Mesothelial cell of epicardium (in vitro differentiated cells): Measurements from ENCODE around the gene FMNL1. TPM values are rescaled to one million over a fixed set of nuclear protein-coding genes. Genes with fewer than 3 reads are reported as not detected.

Experiments
- DNase-seq, 2 experiments: peaks; one replicate each; pipeline ENCODE4 v3.0.0; 2021; ENCODE audit warnings: low spot score in 2 of 2; ENCODE audit not compliant: unreplicated experiment in 2 of 2
- H3K27ac Mint-ChIP-seq: 2 replicates; pipeline ENCODE4 v1.8.0; 2021; ENCODE audit warnings: mixed read lengths
- H3K27me3 Mint-ChIP-seq: 2 replicates; pipeline ENCODE4 v1.8.0; 2021; ENCODE audit warnings: low read depth, mixed read lengths
- H3K36me3 Mint-ChIP-seq: 2 replicates; pipeline ENCODE4 v1.8.0; 2021; ENCODE audit warnings: mixed read lengths
- H3K4me1 Mint-ChIP-seq: 2 replicates; pipeline ENCODE4 v1.8.0; 2021; ENCODE audit warnings: mixed read lengths
- H3K4me3 Mint-ChIP-seq: 2 replicates; pipeline ENCODE4 v1.8.0; 2021; ENCODE audit warnings: mild to moderate bottlenecking, moderate library complexity, mixed read lengths
- H3K9me3 Mint-ChIP-seq: 2 replicates; pipeline ENCODE4 v1.8.0; 2021; ENCODE audit warnings: mixed read lengths
- total RNA-seq: library from RNA; stranded (reverse); gene quantifications from 3 replicates; pipeline ENCODE4 v1.2.1, GENCODE V29; 2021
- TF ChIP-seq, protein P1 (sequence below): fragments of 200-600 bp; sonication (generic); IDR thresholded peaks from one replicate; pipeline ENCODE4 v1.5.0; 2021; ENCODE audit warnings: antibody characterized with exemption; ENCODE audit not compliant: unreplicated experiment

Gene FMNL1
- total RNA-seq, 1 donor from 2014 or later: 3.7 TPM

DNA sequence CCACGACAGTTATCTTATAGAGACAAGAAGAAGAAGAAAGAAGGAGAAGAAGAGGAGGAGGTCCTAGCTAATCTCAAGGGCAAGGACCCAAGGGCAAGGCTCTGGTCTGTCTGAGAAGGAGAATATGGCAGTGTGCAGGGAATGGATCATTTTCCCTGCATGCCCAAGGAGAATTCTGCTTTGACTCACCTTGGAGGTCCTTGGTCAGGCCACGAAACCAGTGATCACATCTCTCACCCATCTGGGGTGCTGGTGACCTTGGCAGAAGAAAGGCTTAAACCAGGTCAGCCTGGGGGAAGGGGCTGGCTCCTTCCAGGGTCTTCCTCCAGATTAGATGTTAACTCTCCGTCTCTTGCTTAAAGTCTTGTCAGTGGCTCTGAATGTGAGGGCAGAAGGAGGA, 1.6 kb upstream of the FMNL1 start:
- peak overlapping the region; percentile 56 for H3K4me3 Mint-ChIP-seq
- no peaks in the 10 kb centered on the region for H3K9me3 Mint-ChIP-seq
- DNase-seq: no peak
- no peaks in the 10 kb centered on the region for H3K36me3 Mint-ChIP-seq
- peaks cover 61% of the 10 kb centered on the region for H3K27me3 Mint-ChIP-seq
- no peak overlapping the region for H3K27ac Mint-ChIP-seq
- TF ChIP-seq, protein P1, sequence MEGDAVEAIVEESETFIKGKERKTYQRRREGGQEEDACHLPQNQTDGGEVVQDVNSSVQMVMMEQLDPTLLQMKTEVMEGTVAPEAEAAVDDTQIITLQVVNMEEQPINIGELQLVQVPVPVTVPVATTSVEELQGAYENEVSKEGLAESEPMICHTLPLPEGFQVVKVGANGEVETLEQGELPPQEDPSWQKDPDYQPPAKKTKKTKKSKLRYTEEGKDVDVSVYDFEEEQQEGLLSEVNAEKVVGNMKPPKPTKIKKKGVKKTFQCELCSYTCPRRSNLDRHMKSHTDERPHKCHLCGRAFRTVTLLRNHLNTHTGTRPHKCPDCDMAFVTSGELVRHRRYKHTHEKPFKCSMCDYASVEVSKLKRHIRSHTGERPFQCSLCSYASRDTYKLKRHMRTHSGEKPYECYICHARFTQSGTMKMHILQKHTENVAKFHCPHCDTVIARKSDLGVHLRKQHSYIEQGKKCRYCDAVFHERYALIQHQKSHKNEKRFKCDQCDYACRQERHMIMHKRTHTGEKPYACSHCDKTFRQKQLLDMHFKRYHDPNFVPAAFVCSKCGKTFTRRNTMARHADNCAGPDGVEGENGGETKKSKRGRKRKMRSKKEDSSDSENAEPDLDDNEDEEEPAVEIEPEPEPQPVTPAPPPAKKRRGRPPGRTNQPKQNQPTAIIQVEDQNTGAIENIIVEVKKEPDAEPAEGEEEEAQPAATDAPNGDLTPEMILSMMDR: no peak
- H3K4me1 Mint-ChIP-seq: peaks cover 6% of the 10 kb centered on the region

DNA sequence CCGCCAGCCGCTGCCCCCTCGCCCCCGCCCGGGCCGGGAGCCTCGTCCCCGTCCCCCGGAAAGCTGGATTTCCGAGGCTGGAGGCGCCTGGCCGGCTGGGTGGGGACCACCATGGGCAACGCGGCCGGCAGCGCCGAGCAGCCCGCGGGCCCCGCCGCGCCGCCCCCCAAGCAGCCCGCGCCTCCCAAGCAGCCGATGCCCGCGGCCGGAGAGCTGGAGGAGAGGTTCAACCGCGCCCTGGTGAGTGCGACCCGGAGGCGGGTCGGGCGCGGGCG, 266 bp downstream of the FMNL1 start:
- peaks cover 67% of the 10 kb centered on the region for H3K27me3 Mint-ChIP-seq
- no peaks in the 10 kb centered on the region for H3K9me3 Mint-ChIP-seq
- no peak overlapping the region for H3K4me3 Mint-ChIP-seq
- peaks cover 6% of the 10 kb centered on the region for H3K4me1 Mint-ChIP-seq
- H3K27ac Mint-ChIP-seq: no peak overlapping the region
- no peaks in the 10 kb centered on the region for H3K36me3 Mint-ChIP-seq
- DNase-seq: no peak
- TF ChIP-seq, protein P1: no peak

DNA sequence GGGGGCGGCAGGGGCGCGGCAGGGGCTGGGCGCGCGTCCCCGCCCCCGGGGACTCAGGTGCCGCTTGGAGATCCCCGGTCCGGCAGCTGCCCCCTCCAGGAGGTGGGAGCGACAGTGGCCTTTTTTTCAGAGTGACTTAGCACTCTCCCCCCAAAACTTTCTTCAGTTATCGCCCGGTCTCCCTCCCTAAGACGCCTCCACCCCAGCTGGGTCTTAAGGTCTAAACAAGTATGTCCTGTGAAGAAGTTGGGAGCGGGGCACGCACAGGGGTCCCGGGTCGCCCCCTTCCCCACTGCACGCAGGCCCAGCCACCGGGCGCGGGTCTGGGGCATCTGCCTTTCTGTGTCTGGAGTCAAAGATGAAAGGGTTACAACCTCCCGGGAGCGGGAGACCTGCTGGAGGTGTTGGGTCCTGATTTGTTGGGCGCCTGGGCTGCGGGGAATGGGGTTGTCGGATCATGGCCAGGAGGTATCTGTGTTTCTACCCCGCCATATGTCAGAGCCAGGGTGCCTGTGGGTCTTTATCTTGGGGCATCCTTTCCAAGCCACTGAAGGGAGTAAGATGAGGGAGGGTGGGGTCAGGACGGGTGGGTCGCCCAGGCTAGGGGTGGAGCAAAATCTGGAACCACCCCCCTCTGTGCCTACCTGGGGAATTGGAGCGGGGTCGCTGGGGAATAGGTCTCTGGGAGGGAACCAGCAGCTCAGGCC, 757 bp downstream of the FMNL1 start:
- no peak overlapping the region for H3K27ac Mint-ChIP-seq
- H3K4me1 Mint-ChIP-seq: peaks cover 6% of the 10 kb centered on the region
- DNase-seq: no peak
- peak overlapping the region; percentile 63 for H3K4me3 Mint-ChIP-seq
- no peaks in the 10 kb centered on the region for H3K9me3 Mint-ChIP-seq
- TF ChIP-seq, protein P1: no peak
- no peaks in the 10 kb centered on the region for H3K36me3 Mint-ChIP-seq
- H3K27me3 Mint-ChIP-seq: peaks cover 67% of the 10 kb centered on the region

DNA sequence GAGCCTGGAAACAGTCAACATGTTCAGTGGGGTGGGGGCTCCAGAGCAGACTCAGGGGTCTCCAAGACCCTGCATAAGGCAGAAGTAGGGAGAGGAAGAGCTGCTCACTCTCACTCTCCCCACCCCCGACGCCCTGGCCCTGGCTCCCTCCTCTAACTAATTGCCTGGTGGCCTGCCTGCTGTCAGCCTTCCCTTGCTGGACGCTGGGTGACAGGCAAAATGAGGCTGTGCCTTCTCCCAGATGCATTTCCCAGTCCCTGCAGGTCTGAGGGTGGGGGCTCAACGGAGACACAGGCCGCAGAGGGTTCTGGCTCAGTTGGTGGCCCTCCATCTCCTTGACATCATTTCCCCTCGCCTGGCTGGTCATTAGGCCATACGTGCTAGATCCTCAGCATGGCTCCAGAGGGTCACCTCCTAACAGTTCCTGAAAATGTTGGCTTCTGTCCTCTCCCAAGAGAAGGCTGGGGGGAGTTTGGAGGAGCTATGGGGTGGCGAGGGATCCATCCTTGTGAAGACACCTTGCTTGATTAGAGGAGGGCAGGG, 1.4 kb downstream of the FMNL1 start:
- TF ChIP-seq, protein P1: no peak
- DNase-seq: no peak
- no peaks in the 10 kb centered on the region for H3K9me3 Mint-ChIP-seq
- H3K4me1 Mint-ChIP-seq: peaks cover 6% of the 10 kb centered on the region
- peaks cover 65% of the 10 kb centered on the region for H3K27me3 Mint-ChIP-seq
- H3K36me3 Mint-ChIP-seq: no peaks in the 10 kb centered on the region
- peak overlapping the region; percentile 63 for H3K4me3 Mint-ChIP-seq
- no peak overlapping the region for H3K27ac Mint-ChIP-seq

DNA sequence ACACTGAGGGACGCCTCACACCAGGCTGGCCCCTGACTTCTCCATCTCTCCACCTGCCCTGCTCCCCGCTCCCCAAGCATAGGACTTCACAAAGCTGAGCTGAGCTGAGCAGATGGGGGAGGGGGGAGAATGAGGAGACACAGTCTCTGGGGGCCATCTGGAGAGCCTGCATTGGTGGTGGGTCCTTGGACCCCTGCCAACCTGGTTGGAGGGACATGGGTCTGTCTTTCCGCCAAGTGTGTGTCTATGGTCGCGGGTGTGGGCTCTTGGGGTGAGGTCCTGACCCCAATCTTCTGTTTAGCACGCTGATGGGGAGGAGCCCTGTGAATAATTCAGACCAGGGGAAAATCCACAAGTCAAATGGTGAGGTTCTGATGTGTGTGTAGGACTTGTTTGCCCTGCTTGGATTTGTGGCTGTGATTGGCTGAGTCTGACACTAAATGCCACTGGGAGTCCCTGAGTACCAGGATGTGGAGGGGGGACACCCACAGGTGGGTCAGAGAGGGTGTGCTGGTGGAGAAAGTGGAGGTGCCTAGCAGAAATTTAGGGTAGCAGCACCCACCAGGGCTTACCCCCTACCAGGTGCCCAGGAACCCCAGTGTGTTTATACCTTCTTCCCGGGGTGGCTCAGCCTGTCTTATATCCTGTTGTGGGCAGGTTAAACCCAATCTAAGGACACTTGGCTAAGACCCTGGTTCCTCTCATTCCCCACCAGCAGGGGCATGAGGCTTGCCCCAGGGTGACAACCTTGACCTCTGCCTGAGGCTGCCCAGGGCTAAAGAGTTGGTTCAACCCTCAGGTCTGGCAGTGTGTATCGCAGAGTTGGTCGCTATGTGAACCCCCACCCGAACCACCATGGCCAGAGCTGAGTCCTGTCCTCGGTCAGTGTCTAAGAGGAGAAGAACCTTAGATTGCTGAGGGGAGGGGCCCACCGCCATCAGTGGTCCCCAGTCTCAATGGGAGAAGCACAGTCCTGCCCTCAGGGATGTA, 2.1 kb downstream of the FMNL1 start:
- H3K9me3 Mint-ChIP-seq: no peaks in the 10 kb centered on the region
- DNase-seq: no peak
- peaks cover 7% of the 10 kb centered on the region for H3K4me1 Mint-ChIP-seq
- TF ChIP-seq, protein P1: no peak
- H3K4me3 Mint-ChIP-seq: peak overlapping the region; percentile 8
- H3K27ac Mint-ChIP-seq: no peak overlapping the region
- no peaks in the 10 kb centered on the region for H3K36me3 Mint-ChIP-seq
- peaks cover 62% of the 10 kb centered on the region for H3K27me3 Mint-ChIP-seq
